ENCODE measurements around the gene GNMT.

Gene GNMT

GRCh38 chr6:43013097-43013842 lies 52.7 kb downstream of the GNMT start:
- peak; percentile 25 for DNase-seq (ENCODE audit: low spot score)
